Measurements from ENCODE around the gene TULP4.

- TF ChIP-seq CTCF (IDR thresholded peaks at IDR 0.05): no peak
- TF ChIP-seq EP300 (IDR thresholded peaks at IDR 0.05): no peak
- TF ChIP-seq POLR2A (IDR thresholded peaks at IDR 0.05): no peak
- no peak for TF ChIP-seq POLR2AphosphoS5 (IDR thresholded peaks at IDR 0.05)
These were observed 159.1 kb downstream of the TULP4 start for GRCh38 chr6:158471339-158471738.
